ENCODE results near the gene CDK18. TPM values are rescaled to one million over a fixed set of nuclear protein-coding genes. Genes with fewer than 3 reads are reported as not detected.

Gene CDK18
- total and polyA plus RNA-seq, 10 of the 15 experiments (the other 5 are each of a cell fraction or from before 2014, with no cell fraction given), result 0.13 to 4.4 (median 0.52) TPM; not detected in 2

DNA sequence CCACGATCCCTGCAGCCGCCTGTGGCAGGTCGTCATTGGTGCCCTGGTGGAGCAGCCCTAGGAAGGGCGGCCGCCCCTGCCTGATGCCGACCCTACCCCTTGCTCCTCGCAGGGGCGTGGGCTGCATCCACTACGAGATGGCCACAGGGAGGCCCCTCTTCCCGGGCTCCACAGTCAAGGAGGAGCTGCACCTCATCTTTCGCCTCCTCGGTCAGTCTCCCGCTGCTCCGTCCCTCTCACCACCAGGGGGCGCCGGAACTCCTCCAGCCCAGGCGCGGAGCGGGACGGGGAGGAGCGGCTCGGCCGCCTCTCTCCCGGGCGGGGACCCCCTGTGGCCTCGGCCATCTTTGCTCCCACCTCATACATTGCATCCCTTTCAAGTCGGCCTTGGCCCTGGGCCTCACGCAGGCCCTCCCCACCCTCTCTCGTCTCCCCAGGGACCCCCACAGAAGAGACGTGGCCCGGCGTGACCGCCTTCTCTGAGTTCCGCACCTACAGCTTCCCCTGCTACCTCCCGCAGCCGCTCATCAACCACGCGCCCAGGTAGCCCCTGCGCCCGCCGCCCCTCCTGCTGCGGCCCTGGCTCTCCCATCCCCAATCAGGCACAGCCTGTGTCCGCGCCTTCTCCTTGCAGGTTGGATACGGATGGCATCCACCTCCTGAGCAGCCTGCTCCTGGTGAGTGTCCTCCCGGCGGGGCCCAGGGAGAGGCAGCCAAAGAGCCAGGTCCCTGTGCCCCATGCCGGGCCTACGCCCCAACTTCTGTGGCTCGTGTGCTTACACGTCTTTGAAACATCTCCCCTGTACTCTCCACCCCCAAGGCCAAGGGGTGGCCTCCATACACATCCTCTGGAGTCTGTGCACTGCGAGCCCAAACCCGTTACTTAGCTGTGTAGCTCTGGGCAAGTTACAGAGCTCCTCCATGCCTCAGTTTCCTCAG is 24.7 kb downstream of the CDK18 start (continued):
- TF ChIP-seq, protein P1, sequence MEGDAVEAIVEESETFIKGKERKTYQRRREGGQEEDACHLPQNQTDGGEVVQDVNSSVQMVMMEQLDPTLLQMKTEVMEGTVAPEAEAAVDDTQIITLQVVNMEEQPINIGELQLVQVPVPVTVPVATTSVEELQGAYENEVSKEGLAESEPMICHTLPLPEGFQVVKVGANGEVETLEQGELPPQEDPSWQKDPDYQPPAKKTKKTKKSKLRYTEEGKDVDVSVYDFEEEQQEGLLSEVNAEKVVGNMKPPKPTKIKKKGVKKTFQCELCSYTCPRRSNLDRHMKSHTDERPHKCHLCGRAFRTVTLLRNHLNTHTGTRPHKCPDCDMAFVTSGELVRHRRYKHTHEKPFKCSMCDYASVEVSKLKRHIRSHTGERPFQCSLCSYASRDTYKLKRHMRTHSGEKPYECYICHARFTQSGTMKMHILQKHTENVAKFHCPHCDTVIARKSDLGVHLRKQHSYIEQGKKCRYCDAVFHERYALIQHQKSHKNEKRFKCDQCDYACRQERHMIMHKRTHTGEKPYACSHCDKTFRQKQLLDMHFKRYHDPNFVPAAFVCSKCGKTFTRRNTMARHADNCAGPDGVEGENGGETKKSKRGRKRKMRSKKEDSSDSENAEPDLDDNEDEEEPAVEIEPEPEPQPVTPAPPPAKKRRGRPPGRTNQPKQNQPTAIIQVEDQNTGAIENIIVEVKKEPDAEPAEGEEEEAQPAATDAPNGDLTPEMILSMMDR (IDR thresholded peaks at IDR 0.05 in 2 of 3, conservative IDR thresholded peaks at IDR 0.05 in 1 of 3; ENCODE audit: control insufficient read depth in 2 of 3, extremely low read depth in 1 of 3, insufficient read depth in 1 of 3, low read depth in 3 of 3, low read length in 3 of 3), result peak; percentile 78 to 96 (median 92)
- TF ChIP-seq NFXL1 (IDR thresholded peaks at IDR 0.05; ENCODE audit: borderline replicate concordance) (no peak), TBL1XR1 (IDR thresholded peaks at IDR 0.05; ENCODE audit: low read depth, low read length) (no peak), ZBED1 (IDR thresholded peaks at IDR 0.05; ENCODE audit: borderline replicate concordance) (no peak), CHD1 (IDR thresholded peaks at IDR 0.05; ENCODE audit: low read depth, low read length) (no peak), KLF5 (IDR thresholded peaks at IDR 0.05; ENCODE audit: partially characterized antibody) (no peak), BRCA1 (IDR thresholded peaks at IDR 0.05; ENCODE audit: low read depth, low read length) (no peak), GATAD2B (conservative IDR thresholded peaks at IDR 0.05; ENCODE audit: low read depth) (0 out of 2 replicates have a peak, but pooled peaks have one; percentile 72), HDAC6 (IDR thresholded peaks at IDR 0.05; ENCODE audit: unreplicated experiment) (no peak), TCF7 (IDR thresholded peaks at IDR 0.05; ENCODE audit: borderline replicate concordance) (no peak), GABPA (IDR thresholded peaks at IDR 0.05; ENCODE audit: low read depth) (no peak), ZSCAN29 (IDR thresholded peaks at IDR 0.05) (no peak), ESRRA (IDR thresholded peaks at IDR 0.05; ENCODE audit: low read length) (no peak), IRF4 (IDR thresholded peaks at IDR 0.05; ENCODE audit: low read depth, low read length) (no peak), SRF (IDR thresholded peaks at IDR 0.05; ENCODE audit: low read depth in 2 of 2, low read length in 2 of 2) (no peak)
- TF ChIP-seq, protein P2, sequence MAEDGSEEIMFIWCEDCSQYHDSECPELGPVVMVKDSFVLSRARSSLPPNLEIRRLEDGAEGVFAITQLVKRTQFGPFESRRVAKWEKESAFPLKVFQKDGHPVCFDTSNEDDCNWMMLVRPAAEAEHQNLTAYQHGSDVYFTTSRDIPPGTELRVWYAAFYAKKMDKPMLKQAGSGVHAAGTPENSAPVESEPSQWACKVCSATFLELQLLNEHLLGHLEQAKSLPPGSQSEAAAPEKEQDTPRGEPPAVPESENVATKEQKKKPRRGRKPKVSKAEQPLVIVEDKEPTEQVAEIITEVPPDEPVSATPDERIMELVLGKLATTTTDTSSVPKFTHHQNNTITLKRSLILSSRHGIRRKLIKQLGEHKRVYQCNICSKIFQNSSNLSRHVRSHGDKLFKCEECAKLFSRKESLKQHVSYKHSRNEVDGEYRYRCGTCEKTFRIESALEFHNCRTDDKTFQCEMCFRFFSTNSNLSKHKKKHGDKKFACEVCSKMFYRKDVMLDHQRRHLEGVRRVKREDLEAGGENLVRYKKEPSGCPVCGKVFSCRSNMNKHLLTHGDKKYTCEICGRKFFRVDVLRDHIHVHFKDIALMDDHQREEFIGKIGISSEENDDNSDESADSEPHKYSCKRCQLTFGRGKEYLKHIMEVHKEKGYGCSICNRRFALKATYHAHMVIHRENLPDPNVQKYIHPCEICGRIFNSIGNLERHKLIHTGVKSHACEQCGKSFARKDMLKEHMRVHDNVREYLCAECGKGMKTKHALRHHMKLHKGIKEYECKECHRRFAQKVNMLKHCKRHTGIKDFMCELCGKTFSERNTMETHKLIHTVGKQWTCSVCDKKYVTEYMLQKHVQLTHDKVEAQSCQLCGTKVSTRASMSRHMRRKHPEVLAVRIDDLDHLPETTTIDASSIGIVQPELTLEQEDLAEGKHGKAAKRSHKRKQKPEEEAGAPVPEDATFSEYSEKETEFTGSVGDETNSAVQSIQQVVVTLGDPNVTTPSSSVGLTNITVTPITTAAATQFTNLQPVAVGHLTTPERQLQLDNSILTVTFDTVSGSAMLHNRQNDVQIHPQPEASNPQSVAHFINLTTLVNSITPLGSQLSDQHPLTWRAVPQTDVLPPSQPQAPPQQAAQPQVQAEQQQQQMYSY (CRISPR knock-in tag; IDR thresholded peaks at IDR 0.05), result no peak
- TF ChIP-seq, protein P3, sequence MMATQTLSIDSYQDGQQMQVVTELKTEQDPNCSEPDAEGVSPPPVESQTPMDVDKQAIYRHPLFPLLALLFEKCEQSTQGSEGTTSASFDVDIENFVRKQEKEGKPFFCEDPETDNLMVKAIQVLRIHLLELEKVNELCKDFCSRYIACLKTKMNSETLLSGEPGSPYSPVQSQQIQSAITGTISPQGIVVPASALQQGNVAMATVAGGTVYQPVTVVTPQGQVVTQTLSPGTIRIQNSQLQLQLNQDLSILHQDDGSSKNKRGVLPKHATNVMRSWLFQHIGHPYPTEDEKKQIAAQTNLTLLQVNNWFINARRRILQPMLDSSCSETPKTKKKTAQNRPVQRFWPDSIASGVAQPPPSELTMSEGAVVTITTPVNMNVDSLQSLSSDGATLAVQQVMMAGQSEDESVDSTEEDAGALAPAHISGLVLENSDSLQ (IDR thresholded peaks at IDR 0.05), result no peak
- TF ChIP-seq, protein P4, sequence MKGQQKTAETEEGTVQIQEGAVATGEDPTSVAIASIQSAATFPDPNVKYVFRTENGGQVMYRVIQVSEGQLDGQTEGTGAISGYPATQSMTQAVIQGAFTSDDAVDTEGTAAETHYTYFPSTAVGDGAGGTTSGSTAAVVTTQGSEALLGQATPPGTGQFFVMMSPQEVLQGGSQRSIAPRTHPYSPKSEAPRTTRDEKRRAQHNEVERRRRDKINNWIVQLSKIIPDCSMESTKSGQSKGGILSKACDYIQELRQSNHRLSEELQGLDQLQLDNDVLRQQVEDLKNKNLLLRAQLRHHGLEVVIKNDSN (IDR thresholded peaks at IDR 0.05; ENCODE audit: borderline replicate concordance, extremely low read length, insufficient read depth, low read depth, low read length), result no peak
- TF ChIP-seq, protein P5, sequence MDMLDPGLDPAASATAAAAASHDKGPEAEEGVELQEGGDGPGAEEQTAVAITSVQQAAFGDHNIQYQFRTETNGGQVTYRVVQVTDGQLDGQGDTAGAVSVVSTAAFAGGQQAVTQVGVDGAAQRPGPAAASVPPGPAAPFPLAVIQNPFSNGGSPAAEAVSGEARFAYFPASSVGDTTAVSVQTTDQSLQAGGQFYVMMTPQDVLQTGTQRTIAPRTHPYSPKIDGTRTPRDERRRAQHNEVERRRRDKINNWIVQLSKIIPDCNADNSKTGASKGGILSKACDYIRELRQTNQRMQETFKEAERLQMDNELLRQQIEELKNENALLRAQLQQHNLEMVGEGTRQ (IDR thresholded peaks at IDR 0.05; ENCODE audit: borderline replicate concordance, low read depth, low read length), result no peak

Data from GM12878 (cell line).